GM23338 (cell line): ENCODE data around the gene TMEM221. TPM values are rescaled to one million over a fixed set of nuclear protein-coding genes. Genes with fewer than 3 reads are reported as not detected.

Source experiments
- ATAC-seq: fragments of 200-7000 bp; cut with Tn5 transposase; 3 replicates; pipeline ENCODE4 v1.9.1; 2020
- DNase-seq: peaks from one replicate; pipeline ENCODE4 v3.0.0-alpha.2; 2015; ENCODE audit warnings: low spot score
- H2AFZ ChIP-seq: fragments of 200-600 bp; sonication (generic); 2 replicates; pipeline ENCODE4 v1.8.0; 2016; ENCODE audit warnings: antibody characterized with exemption, mild to moderate bottlenecking, moderate library complexity
- H3F3A ChIP-seq: fragments of 200-600 bp; sonication (generic); replicated peaks from 2 replicates; pipeline ENCODE4 v1.8.0; 2017; ENCODE audit warnings: antibody characterized with exemption, mixed run types, low read depth
- H3K27ac ChIP-seq: fragments of 200-600 bp; sonication (generic); 2 replicates; pipeline ENCODE4 v1.6.1; 2016; ENCODE audit warnings: low read depth
- H3K27me3 ChIP-seq: fragments of 200-600 bp; sonication (generic); 2 replicates; pipeline ENCODE4 v1.8.0; 2016; ENCODE audit warnings: mild to moderate bottlenecking, mixed run types, moderate library complexity; ENCODE audit not compliant: insufficient read depth
- H3K36me3 ChIP-seq: fragments of 200-600 bp; sonication (generic); 2 replicates; pipeline ENCODE4 v1.8.0; 2016; ENCODE audit warnings: mild to moderate bottlenecking; ENCODE audit not compliant: insufficient read depth
- H3K4me1 ChIP-seq: fragments of 200-600 bp; sonication (generic); 2 replicates; pipeline ENCODE4 v1.8.0; 2016; ENCODE audit warnings: mild to moderate bottlenecking, moderate library complexity; ENCODE audit not compliant: insufficient read depth
- H3K4me2 ChIP-seq: fragments of 200-600 bp; sonication (generic); 2 replicates; pipeline ENCODE4 v1.7.1; 2017; ENCODE audit warnings: mixed run types
- H3K4me3 ChIP-seq: fragments of 200-600 bp; sonication (generic); 2 replicates; pipeline ENCODE4 v1.6.1; 2016; ENCODE audit warnings: mixed run types
- H3K79me2 ChIP-seq: fragments of 200-600 bp; sonication (generic); replicated peaks from 2 replicates; pipeline ENCODE4 v1.8.0; 2017; ENCODE audit warnings: mild to moderate bottlenecking; ENCODE audit not compliant: insufficient read depth
- H3K9me2 ChIP-seq: fragments of 200-600 bp; sonication (generic); 2 replicates; pipeline ENCODE4 v1.8.0; 2017; ENCODE audit not compliant: insufficient read depth
- H4K20me1 ChIP-seq: fragments of 200-600 bp; sonication (generic); replicated peaks from 2 replicates; pipeline ENCODE4 v1.8.0; 2017; ENCODE audit warnings: mild to moderate bottlenecking; ENCODE audit not compliant: insufficient read depth
- H3K27ac Mint-ChIP-seq: 2 replicates; pipeline ENCODE4 v1.8.0; 2020; ENCODE audit warnings: inconsistent platforms, mild to moderate bottlenecking, moderate library complexity, mixed read lengths
- H3K27me3 Mint-ChIP-seq: 3 replicates; pipeline ENCODE4 v1.8.0; 2022; ENCODE audit warnings: low read depth, mild to moderate bottlenecking, moderate library complexity, mixed read lengths, inconsistent platforms; ENCODE audit not compliant: insufficient read depth, poor library complexity
- H3K36me3 Mint-ChIP-seq: 3 replicates; pipeline ENCODE4 v1.8.0; 2021; ENCODE audit warnings: low read depth, mild to moderate bottlenecking, inconsistent platforms, moderate library complexity, mixed read lengths
- H3K4me1 Mint-ChIP-seq: 3 replicates; pipeline ENCODE4 v1.8.0; 2020; ENCODE audit warnings: mild to moderate bottlenecking, inconsistent platforms, mixed read lengths
- H3K4me3 Mint-ChIP-seq: 3 replicates; pipeline ENCODE4 v1.8.0; 2021; ENCODE audit warnings: moderate library complexity, mild to moderate bottlenecking, inconsistent platforms, mixed read lengths
- H3K9me3 Mint-ChIP-seq: 3 replicates; pipeline ENCODE4 v1.8.0; 2020; ENCODE audit warnings: moderate library complexity, mild to moderate bottlenecking, inconsistent platforms, mixed read lengths
- CTCF ChIP-seq, 2 experiments: fragments of 200-600 bp in 1 of 2; sonication (generic) in 1 of 2; conservative IDR thresholded peaks; 2 replicates each; pipeline versions ENCODE4 v1.5.1 to v1.6.1; 2016 to 2017; ENCODE audit warnings: antibody characterized with exemption in 2 of 2, low read depth in 2 of 2, mild to moderate bottlenecking in 2 of 2, moderate library complexity in 1 of 2
- EZH2phosphoT487 ChIP-seq: fragments of 200-600 bp; sonication (generic); IDR thresholded peaks from one replicate; pipeline ENCODE4 v1.8.1; 2018; ENCODE audit warnings: antibody characterized with exemption; ENCODE audit not compliant: unreplicated experiment
- REST ChIP-seq: IDR thresholded peaks from one replicate; pipeline ENCODE4 v1.6.1; 2018; ENCODE audit warnings: antibody characterized with exemption; ENCODE audit not compliant: unreplicated experiment
- ZNF331 ChIP-seq: fragments of 250-450 bp; sonication (Bioruptor Pico); IDR thresholded peaks from 2 replicates; pipeline ENCODE4 v1.5.0; 2020; ENCODE audit warnings: low read depth, mild to moderate bottlenecking, moderate library complexity
- ZNF462 ChIP-seq: fragments of 250-450 bp; sonication (Bioruptor Pico); IDR thresholded peaks from 2 replicates; pipeline ENCODE4 v1.5.0; 2020; ENCODE audit warnings: mild to moderate bottlenecking, moderate library complexity
- polyA plus RNA-seq: library from polyadenylated mRNA; unstranded; fragments of >200 nt; fragmentation: Nextera tagmentation; extraction: Ambion mirVana; gene quantifications from 2 replicates; pipeline ENCODE4 v1.2.1, GENCODE V29; 2016
- total RNA-seq: library from RNA; depleted of rRNA; stranded (reverse); fragments of >200 nt; shearing (Covaris generic); gene quantifications from 2 replicates; pipeline ENCODE4 v1.2.3, GENCODE V29; 2014

TMEM221 gene
- total and polyA plus RNA-seq, 2 experiments from 2014 or later: 0.40 to 0.90 TPM

- TF ChIP-seq ZNF462 (CRISPR knock-in tag): no peak
These were observed 24.6 kb upstream of the TMEM221 start (continued) for GRCh38 chr19:17473041-17473440.

- Mint-ChIP-seq H3K27ac (no peak overlapping the region), H3K4me3 (peak overlapping the region; percentile 94), H3K4me1 (peaks cover 21% of the 10 kb centered on the region), H3K9me3 (no peaks in the 10 kb centered on the region), H3K36me3 (no peaks in the 10 kb centered on the region; the same call in 2 of the 3 replicates), H3K27me3 (peaks cover 30% of the 10 kb centered on the region)
- Histone ChIP-seq H3K4me3 (peak overlapping the region; percentile 92), H3K4me2 (peak overlapping the region; percentile 98), H3K4me1 (peaks cover 12% of the 10 kb centered on the region), H3K9me2 (no peaks in the 10 kb centered on the region), H3F3A (0 out of 2 replicates have a peak, but pooled peaks cover 3% of the 10 kb centered on the region), H3K27ac (no peak overlapping the region), H3K27me3 (peaks cover 24% of the 10 kb centered on the region), H2AFZ (peak overlapping the region; percentile 38; the same call in 1 of the 2 replicates), H3K79me2 (no peaks in the 10 kb centered on the region), H4K20me1 (no peaks in the 10 kb centered on the region), H3K36me3 (no peaks in the 10 kb centered on the region)
- TF ChIP-seq EZH2phosphoT487: no peak
- TF ChIP-seq REST: no peak
- no peak for TF ChIP-seq ZNF331 (CRISPR knock-in tag)
- no peak for TF ChIP-seq CTCF (conservative IDR thresholded peaks at IDR 0.05; ENCODE audit: low read depth in 2 of 2)
- DNase-seq (peak; percentile 42), ATAC-seq (no peak)
These were observed 23.1 kb upstream of the TMEM221 start for GRCh38 chr19:17471410-17472125.
